H9 (cell line): ENCODE measurements around the gene CHST15. TPM values are rescaled to one million over a fixed set of nuclear protein-coding genes. Genes with fewer than 3 reads are reported as not detected.

Source experiments
- DNase-seq: peaks from one replicate; pipeline ENCODE4 v3.0.0-alpha.2; 2017
- H2AFZ ChIP-seq: one replicate; pipeline ENCODE4 v1.6.1; 2013; ENCODE audit warnings: mild to moderate bottlenecking, low read length, control low read depth, moderate library complexity
- H2AK5ac ChIP-seq: 2 replicates; pipeline ENCODE4 v1.6.1; 2013; ENCODE audit warnings: low read length, control low read depth, mixed read lengths; ENCODE audit not compliant: insufficient read length
- H2BK120ac ChIP-seq: one replicate; pipeline ENCODE4 v1.6.1; 2013; ENCODE audit warnings: low read depth, mild to moderate bottlenecking, low read length, control low read depth, inconsistent platforms; ENCODE audit not compliant: poor library complexity, severe bottlenecking
- H2BK12ac ChIP-seq: 2 replicates; pipeline ENCODE4 v1.6.1; 2013; ENCODE audit warnings: low read length, control low read depth, mixed read lengths, low read depth; ENCODE audit not compliant: insufficient read length
- H2BK15ac ChIP-seq: 2 replicates; pipeline ENCODE4 v1.6.1; 2013; ENCODE audit warnings: low read depth, low read length, control low read depth
- H2BK20ac ChIP-seq: one replicate; pipeline ENCODE4 v1.6.1; 2013; ENCODE audit warnings: low read depth, mild to moderate bottlenecking, low read length, control low read depth, inconsistent platforms; ENCODE audit not compliant: poor library complexity, severe bottlenecking
- H2BK5ac ChIP-seq: 2 replicates; pipeline ENCODE4 v1.6.1; 2013; ENCODE audit warnings: low read length, control low read depth, mixed read lengths; ENCODE audit not compliant: insufficient read length
- H3K14ac ChIP-seq: 2 replicates; pipeline ENCODE4 v1.6.1; 2013; ENCODE audit warnings: low read length, control low read depth; ENCODE audit not compliant: insufficient read depth
- H3K18ac ChIP-seq: 2 replicates; pipeline ENCODE4 v1.6.1; 2013; ENCODE audit warnings: low read depth, mild to moderate bottlenecking, mixed read lengths, low read length, control low read depth; ENCODE audit not compliant: insufficient read length
- H3K23ac ChIP-seq: 2 replicates; pipeline ENCODE4 v1.6.1; 2013; ENCODE audit warnings: low read length, control low read depth, mixed read lengths, low read depth; ENCODE audit not compliant: insufficient read length
- H3K23me2 ChIP-seq: 2 replicates; pipeline ENCODE4 v1.6.1; 2013; ENCODE audit warnings: low read depth, mild to moderate bottlenecking, mixed read lengths, low read length, control low read depth; ENCODE audit not compliant: insufficient read length, poor library complexity, severe bottlenecking
- H3K27ac ChIP-seq: 2 replicates; pipeline ENCODE4 v1.5.1; 2013; ENCODE audit warnings: low read length, control low read depth, mixed read lengths, low read depth; ENCODE audit not compliant: insufficient read length
- H3K27me3 ChIP-seq: 2 replicates; pipeline ENCODE4 v1.6.1; 2013; ENCODE audit warnings: low read length, control low read depth, inconsistent platforms; ENCODE audit not compliant: insufficient read depth
- H3K4ac ChIP-seq: 2 replicates; pipeline ENCODE4 v1.6.1; 2013; ENCODE audit warnings: low read depth, mild to moderate bottlenecking, control low read depth, inconsistent platforms, low read length, moderate library complexity
- H3K4me1 ChIP-seq: 2 replicates; pipeline ENCODE4 v1.6.1; 2013; ENCODE audit warnings: low read length, control low read depth, inconsistent platforms; ENCODE audit not compliant: insufficient read depth
- H3K4me2 ChIP-seq: 2 replicates; pipeline ENCODE4 v1.6.1; 2013; ENCODE audit warnings: low read length, control low read depth, mixed read lengths; ENCODE audit not compliant: insufficient read length, insufficient read depth
- H3K56ac ChIP-seq: 2 replicates; pipeline ENCODE4 v1.6.1; 2013; ENCODE audit warnings: low read depth, mild to moderate bottlenecking, mixed read lengths, low read length, control low read depth; ENCODE audit not compliant: insufficient read length
- H3K79me1 ChIP-seq: 2 replicates; pipeline ENCODE4 v1.6.1; 2013; ENCODE audit warnings: low read depth, mild to moderate bottlenecking, moderate library complexity, low read length, control low read depth, inconsistent platforms; ENCODE audit not compliant: insufficient read depth, poor library complexity, severe bottlenecking
- H3K79me2 ChIP-seq: 2 replicates; pipeline ENCODE4 v1.6.1; 2013; ENCODE audit warnings: low read length, control low read depth, inconsistent platforms; ENCODE audit not compliant: insufficient read depth
- H3K9ac ChIP-seq: 2 replicates; pipeline ENCODE4 v1.6.1; 2013; ENCODE audit warnings: low read length, control low read depth, mixed read lengths; ENCODE audit not compliant: insufficient read length; ENCODE audit errors: extremely low read depth
- H3K9me3 ChIP-seq: one replicate; pipeline ENCODE4 v1.6.1; 2013; ENCODE audit warnings: low read depth, low read length, inconsistent platforms; ENCODE audit not compliant: control insufficient read depth
- H3T11ph ChIP-seq: one replicate; pipeline ENCODE4 v1.6.1; 2013; ENCODE audit warnings: mild to moderate bottlenecking, low read length, control low read depth, inconsistent platforms
- H4K20me1 ChIP-seq: one replicate; pipeline ENCODE4 v1.6.1; 2013; ENCODE audit not compliant: control insufficient read depth, insufficient read length, insufficient read depth
- H4K5ac ChIP-seq: 2 replicates; pipeline ENCODE4 v1.6.1; 2013; ENCODE audit warnings: low read depth, mild to moderate bottlenecking, mixed read lengths, low read length, control low read depth; ENCODE audit not compliant: insufficient read length
- H4K8ac ChIP-seq: replicated peaks from 2 replicates; pipeline ENCODE4 v1.6.1; 2013; ENCODE audit warnings: low read length, control low read depth, mixed read lengths, low read depth; ENCODE audit not compliant: insufficient read length
- H4K91ac ChIP-seq: 2 replicates; pipeline ENCODE4 v1.6.1; 2013; ENCODE audit warnings: low read depth, mild to moderate bottlenecking, moderate library complexity, mixed read lengths, low read length, control low read depth; ENCODE audit not compliant: insufficient read length
- H3K27ac Mint-ChIP-seq, 3 experiments: 2 replicates in 2 of 3; 3 replicates in 1 of 3; pipeline ENCODE4 v1.8.0; 2020 to 2021; ENCODE audit warnings: mixed read lengths in 3 of 3, mild to moderate bottlenecking in 1 of 3, moderate library complexity in 1 of 3
- H3K27me3 Mint-ChIP-seq: 2 replicates; pipeline ENCODE4 v1.8.0; 2021; ENCODE audit warnings: low read depth, mild to moderate bottlenecking, moderate library complexity, mixed read lengths
- H3K36me3 Mint-ChIP-seq, 3 experiments: 2 replicates in 2 of 3; 3 replicates in 1 of 3; pipeline ENCODE4 v1.8.0; 2020 to 2021; ENCODE audit warnings: low read depth in 3 of 3, mixed read lengths in 3 of 3; ENCODE audit not compliant: insufficient read depth in 1 of 3
- H3K4me1 Mint-ChIP-seq, 2 experiments: 2 replicates each; pipeline ENCODE4 v1.8.0; 2020; ENCODE audit warnings: mixed read lengths in 2 of 2
- H3K4me3 Mint-ChIP-seq, 2 experiments: 2 replicates in 1 of 2; 3 replicates in 1 of 2; pipeline ENCODE4 v1.8.0; 2020 to 2021; ENCODE audit warnings: mild to moderate bottlenecking in 2 of 2, mixed read lengths in 2 of 2, moderate library complexity in 1 of 2
- H3K9me3 Mint-ChIP-seq, 2 experiments: 2 replicates in 1 of 2; 3 replicates in 1 of 2; pipeline ENCODE4 v1.8.0; 2020; ENCODE audit warnings: mild to moderate bottlenecking in 2 of 2, mixed read lengths in 2 of 2, moderate library complexity in 1 of 2
- WGBS: extraction: QIAGEN DNeasy Blood & Tissue Kit; methylation state at CpG from one replicate; pipeline ENCODE4 v1.1.7; 2013; ENCODE audit warnings: missing lambda C conversion rate, low lambda C conversion rate, mixed read lengths; ENCODE audit not compliant: insufficient read length; ENCODE audit errors: extremely low coverage; 5-methylcytosine and 5-hydroxymethylcytosine counted together
- total RNA-seq: library from RNA; stranded (reverse); gene quantifications from 2 replicates; pipeline ENCODE4 v1.2.1, GENCODE V29; 2021
- TF ChIP-seq, protein P1 (sequence below): fragments of 200-600 bp; sonication (generic); conservative IDR thresholded peaks from 3 replicates; pipeline ENCODE4 v1.8.0; 2021; ENCODE audit warnings: antibody characterized with exemption, mild to moderate bottlenecking

Gene CHST15
- total RNA-seq, 1 experiment from 2014 or later, result 8.7 TPM

GRCh38 chr10:124022066-124022465, 71.3 kb downstream of the CHST15 start:
- Histone ChIP-seq H3K27ac (no peak overlapping the region), H4K20me1 (no peaks in the 10 kb centered on the region), H4K91ac (no peak overlapping the region), H3T11ph (no peak overlapping the region), H2BK5ac (no peak overlapping the region), H3K79me2 (no peaks in the 10 kb centered on the region), H3K9me3 (no peaks in the 10 kb centered on the region), H2AK5ac (no peak overlapping the region), H2BK15ac (no peak overlapping the region), H2BK12ac (no peak overlapping the region), H2BK20ac (no peak overlapping the region), H3K18ac (no peak overlapping the region), H3K23ac (no peak overlapping the region), H2AFZ (no peak overlapping the region), H3K4me2 (no peak overlapping the region), H3K9ac (no peak overlapping the region), H3K56ac (no peak overlapping the region), H4K8ac (no peak overlapping the region), H3K14ac (no peak overlapping the region), H3K79me1 (no peaks in the 10 kb centered on the region), H2BK120ac (no peak overlapping the region), H3K27me3 (no peaks in the 10 kb centered on the region), H3K4me1 (peaks cover 12% of the 10 kb centered on the region; the same call in 1 of the 2 replicates), H3K23me2 (no peaks in the 10 kb centered on the region), H3K4ac (no peak overlapping the region), H4K5ac (no peak overlapping the region)
- H3K27me3 Mint-ChIP-seq, result no peaks in the 10 kb centered on the region; the same call in 1 of the 2 replicates
- peaks cover 0 to 5% (median 0%) of the 10 kb centered on the region in 3 experiments; a peak in 4 of 7 replicates for H3K36me3 Mint-ChIP-seq
- TF ChIP-seq, protein P1, sequence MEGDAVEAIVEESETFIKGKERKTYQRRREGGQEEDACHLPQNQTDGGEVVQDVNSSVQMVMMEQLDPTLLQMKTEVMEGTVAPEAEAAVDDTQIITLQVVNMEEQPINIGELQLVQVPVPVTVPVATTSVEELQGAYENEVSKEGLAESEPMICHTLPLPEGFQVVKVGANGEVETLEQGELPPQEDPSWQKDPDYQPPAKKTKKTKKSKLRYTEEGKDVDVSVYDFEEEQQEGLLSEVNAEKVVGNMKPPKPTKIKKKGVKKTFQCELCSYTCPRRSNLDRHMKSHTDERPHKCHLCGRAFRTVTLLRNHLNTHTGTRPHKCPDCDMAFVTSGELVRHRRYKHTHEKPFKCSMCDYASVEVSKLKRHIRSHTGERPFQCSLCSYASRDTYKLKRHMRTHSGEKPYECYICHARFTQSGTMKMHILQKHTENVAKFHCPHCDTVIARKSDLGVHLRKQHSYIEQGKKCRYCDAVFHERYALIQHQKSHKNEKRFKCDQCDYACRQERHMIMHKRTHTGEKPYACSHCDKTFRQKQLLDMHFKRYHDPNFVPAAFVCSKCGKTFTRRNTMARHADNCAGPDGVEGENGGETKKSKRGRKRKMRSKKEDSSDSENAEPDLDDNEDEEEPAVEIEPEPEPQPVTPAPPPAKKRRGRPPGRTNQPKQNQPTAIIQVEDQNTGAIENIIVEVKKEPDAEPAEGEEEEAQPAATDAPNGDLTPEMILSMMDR, result no peak
- H3K4me1 Mint-ChIP-seq, result peaks cover 69 to 72% of the 10 kb centered on the region in 2 experiments
- WGBS, result no CpG with 5 or more reads among the region's 8 CpGs
- DNase-seq, result no peak
- peak overlapping the region; percentile 32 to 94 (median 90); a peak in 5 of 7 replicates for H3K27ac Mint-ChIP-seq
- H3K9me3 Mint-ChIP-seq, result no peaks in the 10 kb centered on the region
- peak overlapping the region in 1 of 2 experiments; percentile 7; a peak in 1 of 5 replicates for H3K4me3 Mint-ChIP-seq
